ENCODE data around the gene RNF19B.

GRCh38 chr1:32963746-32964460 is 706 bp downstream of the RNF19B start:
- TF ChIP-seq CTCF (IDR thresholded peaks at IDR 0.05; ENCODE audit: control extremely low read depth in 1 of 3, insufficient read depth in 1 of 3, low read depth in 1 of 3, low read length in 3 of 3) (no peak), RAD21 (IDR thresholded peaks at IDR 0.05 in 1 of 2, conservative IDR thresholded peaks at IDR 0.05 in 1 of 2; ENCODE audit: low read depth in 2 of 2, low read length in 2 of 2) (no peak)
